GM19324 (cell line): Measurements from ENCODE around the gene ZFYVE21.

ENCODE experiments used
- ATAC-seq: cut with Tn5 transposase; IDR thresholded peaks from one replicate; pipeline ENCODE4 v1.9.1; 2021; ENCODE audit warnings: mild to moderate bottlenecking, moderate library complexity; ENCODE audit not compliant: unreplicated experiment, low FRiP score

Gene ZFYVE21

GRCh38 chr14:103721334-103722120, 5.9 kb downstream of the ZFYVE21 start:
- ATAC-seq: no peak

GRCh38 chr14:103723748-103724081, 8.1 kb downstream of the ZFYVE21 start:
- no peak for ATAC-seq

- no peak for ATAC-seq
Observed at GRCh38 chr14:103724116-103724515, 8.5 kb downstream of the ZFYVE21 start.

GRCh38 chr14:103725001-103725682, 9.5 kb downstream of the ZFYVE21 start:
- ATAC-seq: no peak

- no peak for ATAC-seq
Observed at GRCh38 chr14:103725739-103726395, 10.3 kb downstream of the ZFYVE21 start.

- ATAC-seq: no peak
Observed at GRCh38 chr14:103726474-103726873, 10.9 kb downstream of the ZFYVE21 start.

GRCh38 chr14:103727313-103727980, 11.8 kb downstream of the ZFYVE21 start:
- no peak for ATAC-seq

- no peak for ATAC-seq
Observed at GRCh38 chr14:103728141-103728540, 12.5 kb downstream of the ZFYVE21 start.

GRCh38 chr14:103728721-103729120, 13.1 kb downstream of the ZFYVE21 start:
- ATAC-seq: no peak

GRCh38 chr14:103729496-103730448, 14.2 kb downstream of the ZFYVE21 start:
- no peak for ATAC-seq

GRCh38 chr14:103730490-103731035, 15.0 kb downstream of the ZFYVE21 start:
- ATAC-seq: no peak

- ATAC-seq: no peak
Observed at GRCh38 chr14:103731481-103731880, 15.9 kb downstream of the ZFYVE21 start.

GRCh38 chr14:103731916-103732867, 16.6 kb downstream of the ZFYVE21 start:
- ATAC-seq: no peak

- no peak for ATAC-seq
Observed at GRCh38 chr14:103732868-103733620, 17.4 kb downstream of the ZFYVE21 start.

- ATAC-seq: no peak
Observed at GRCh38 chr14:103733651-103734050, 18.0 kb downstream of the ZFYVE21 start.

- ATAC-seq: no peak
Observed at GRCh38 chr14:103734081-103734888, 18.7 kb downstream of the ZFYVE21 start.

GRCh38 chr14:103735022-103735421, 19.4 kb downstream of the ZFYVE21 start:
- no peak for ATAC-seq
